Measurements from ENCODE around the gene IGSF21.

Gene IGSF21

DNA sequence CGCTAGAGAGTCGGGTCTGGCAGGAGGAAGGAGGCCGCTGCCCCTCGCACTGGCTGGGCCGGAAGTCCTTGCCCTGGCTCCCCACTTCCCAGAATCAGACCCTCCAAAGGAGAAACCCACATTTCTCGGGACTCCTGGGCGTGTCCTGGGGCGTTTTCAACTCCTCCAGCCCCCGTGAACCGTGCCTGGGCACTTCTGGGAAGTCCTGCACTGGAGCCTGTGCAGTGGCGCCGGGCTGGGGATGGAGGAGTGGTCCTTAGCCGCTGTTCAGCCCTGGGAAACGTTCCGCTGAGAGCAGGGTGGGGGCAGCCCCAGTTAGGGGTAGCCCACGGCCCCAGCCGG lies 3.0 kb downstream of the IGSF21 start:
- H3K4me3 ChIP-seq (replicated peaks; ENCODE audit: low read depth, low read length) = no peak overlapping the region
- TF ChIP-seq, protein P1, sequence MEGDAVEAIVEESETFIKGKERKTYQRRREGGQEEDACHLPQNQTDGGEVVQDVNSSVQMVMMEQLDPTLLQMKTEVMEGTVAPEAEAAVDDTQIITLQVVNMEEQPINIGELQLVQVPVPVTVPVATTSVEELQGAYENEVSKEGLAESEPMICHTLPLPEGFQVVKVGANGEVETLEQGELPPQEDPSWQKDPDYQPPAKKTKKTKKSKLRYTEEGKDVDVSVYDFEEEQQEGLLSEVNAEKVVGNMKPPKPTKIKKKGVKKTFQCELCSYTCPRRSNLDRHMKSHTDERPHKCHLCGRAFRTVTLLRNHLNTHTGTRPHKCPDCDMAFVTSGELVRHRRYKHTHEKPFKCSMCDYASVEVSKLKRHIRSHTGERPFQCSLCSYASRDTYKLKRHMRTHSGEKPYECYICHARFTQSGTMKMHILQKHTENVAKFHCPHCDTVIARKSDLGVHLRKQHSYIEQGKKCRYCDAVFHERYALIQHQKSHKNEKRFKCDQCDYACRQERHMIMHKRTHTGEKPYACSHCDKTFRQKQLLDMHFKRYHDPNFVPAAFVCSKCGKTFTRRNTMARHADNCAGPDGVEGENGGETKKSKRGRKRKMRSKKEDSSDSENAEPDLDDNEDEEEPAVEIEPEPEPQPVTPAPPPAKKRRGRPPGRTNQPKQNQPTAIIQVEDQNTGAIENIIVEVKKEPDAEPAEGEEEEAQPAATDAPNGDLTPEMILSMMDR (IDR thresholded peaks at IDR 0.05; ENCODE audit: low read depth, low read length, missing control alignments) = peak; percentile 2
- no peak for DNase-seq (ENCODE audit: extremely low read depth, low read depth)

DNA sequence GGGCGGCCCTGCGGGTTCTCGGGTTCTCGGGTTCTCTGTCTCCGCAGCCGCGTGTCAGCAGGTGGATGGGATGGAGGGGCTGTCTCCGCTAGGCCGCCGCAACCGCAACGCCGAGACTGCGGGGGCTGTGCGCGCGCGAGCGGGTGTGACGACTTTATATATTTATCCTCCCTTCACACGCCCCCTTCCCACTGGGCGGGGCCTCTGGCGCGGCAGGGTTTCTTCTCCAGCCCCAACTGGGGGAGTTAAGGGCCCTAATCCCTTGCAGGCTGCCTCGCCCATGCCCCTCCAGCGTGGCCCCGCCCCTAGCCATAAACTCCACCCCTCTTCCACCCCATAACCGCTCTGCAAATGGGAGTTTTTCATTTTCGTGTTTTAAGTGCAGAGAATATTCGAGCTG lies 3.4 kb downstream of the IGSF21 start:
- H3K4me3 ChIP-seq (replicated peaks; ENCODE audit: low read depth, low read length) = no peak overlapping the region
- TF ChIP-seq, protein P1 (IDR thresholded peaks at IDR 0.05; ENCODE audit: low read depth, low read length, missing control alignments) = no peak
- no peak for DNase-seq (ENCODE audit: extremely low read depth, low read depth)

DNA sequence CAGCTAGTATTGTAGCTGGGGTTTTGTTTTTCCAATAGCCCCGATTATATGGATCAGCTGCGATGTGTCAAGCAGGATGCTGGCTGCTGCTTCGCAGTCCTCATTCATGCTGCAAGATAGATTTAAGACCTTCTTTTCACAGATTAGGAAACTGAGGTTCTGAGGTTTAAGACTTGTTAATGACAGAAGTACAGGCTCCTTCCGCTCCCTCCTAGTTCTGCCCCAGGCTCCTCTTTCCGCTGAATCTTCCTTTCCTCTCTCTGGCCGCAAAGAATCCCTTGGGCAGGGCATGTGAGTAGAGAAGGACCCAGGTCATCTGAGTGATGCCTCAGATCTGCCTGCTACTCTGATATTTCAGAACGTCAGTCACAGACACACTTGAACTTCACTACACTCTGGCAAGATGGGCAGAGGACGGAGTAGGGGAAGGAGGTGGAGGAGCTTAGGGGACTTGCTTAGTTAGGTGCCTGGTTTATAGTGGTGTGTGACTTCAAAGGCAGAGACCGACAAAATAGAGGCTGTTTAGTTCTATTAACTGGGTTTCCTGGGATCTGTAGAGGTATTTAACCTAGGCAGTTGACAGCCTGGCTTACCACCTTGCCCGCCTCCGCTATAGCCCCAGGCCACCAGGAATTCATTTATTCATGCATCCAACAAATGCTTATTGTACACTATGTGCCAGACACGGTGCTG lies 4.2 kb downstream of the IGSF21 start:
- TF ChIP-seq, protein P1 (IDR thresholded peaks at IDR 0.05; ENCODE audit: low read depth, low read length, missing control alignments) = no peak
- no peak overlapping the region for H3K4me3 ChIP-seq (replicated peaks; ENCODE audit: low read depth, low read length)
- DNase-seq (ENCODE audit: extremely low read depth, low read depth) = no peak

DNA sequence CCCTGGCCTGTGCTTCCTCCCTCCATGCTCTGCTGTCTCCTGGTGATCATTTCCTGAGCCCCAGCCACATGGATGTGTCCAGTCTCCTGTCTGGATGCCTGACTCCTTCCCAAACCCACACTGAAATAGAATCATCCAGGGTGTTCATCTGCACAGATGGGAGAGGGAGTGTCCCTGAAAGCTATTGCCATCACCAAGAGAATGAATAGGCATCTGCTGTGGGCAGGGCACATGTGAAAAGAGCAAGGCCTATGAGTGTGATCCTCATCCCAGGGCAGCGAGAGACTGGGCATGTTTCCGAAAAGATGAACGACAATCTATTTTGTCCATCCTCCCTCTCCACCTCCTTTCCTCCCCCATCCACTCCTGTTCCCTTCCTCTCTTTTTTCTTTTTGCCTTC lies 5.0 kb downstream of the IGSF21 start:
- no peak for DNase-seq (ENCODE audit: extremely low read depth, low read depth)
- H3K4me3 ChIP-seq (replicated peaks; ENCODE audit: low read depth, low read length) = no peak overlapping the region

DNA sequence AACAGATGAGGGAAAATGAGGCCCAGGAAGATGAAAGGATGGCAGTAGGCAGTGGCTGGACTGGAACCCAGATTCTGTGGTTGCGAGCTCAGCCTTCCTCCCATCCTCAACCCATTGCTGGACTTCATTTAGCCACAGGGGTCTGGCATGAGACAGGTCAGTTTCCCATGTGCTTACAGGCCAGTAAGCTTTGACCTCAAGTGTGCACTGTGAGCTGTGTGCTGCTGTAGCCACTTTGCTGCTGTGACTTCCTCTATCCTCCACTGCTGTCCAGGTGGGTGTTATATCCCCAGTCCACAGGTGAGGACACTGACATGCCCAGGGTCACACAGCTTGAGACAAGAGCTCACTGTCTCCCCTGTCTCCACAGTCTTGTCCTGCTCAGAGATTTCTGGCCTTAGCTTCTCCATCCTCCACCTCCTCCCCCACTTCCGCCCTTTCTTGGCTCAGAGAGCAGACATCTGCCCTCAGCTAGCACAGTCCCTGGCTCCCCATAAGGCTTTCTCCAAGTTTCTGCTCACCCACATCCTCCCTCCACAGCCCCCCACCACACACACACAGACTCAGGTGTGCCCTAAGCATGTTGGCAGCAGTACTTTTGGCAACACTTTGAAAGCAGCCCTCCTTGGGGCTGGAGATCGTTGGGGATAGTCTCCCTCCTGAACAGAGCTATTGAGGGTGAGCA lies 7.3 kb downstream of the IGSF21 start:
- TF ChIP-seq, protein P1 (IDR thresholded peaks at IDR 0.05; ENCODE audit: low read depth, low read length, missing control alignments) = no peak
- DNase-seq (ENCODE audit: extremely low read depth, low read depth) = no peak
- H3K4me3 ChIP-seq (replicated peaks; ENCODE audit: low read depth, low read length) = no peak overlapping the region

More for the DNA sequence above, 5.0 kb downstream of the IGSF21 start:
- TF ChIP-seq, protein P1 (IDR thresholded peaks at IDR 0.05; ENCODE audit: low read depth, low read length, missing control alignments) = no peak

DNA sequence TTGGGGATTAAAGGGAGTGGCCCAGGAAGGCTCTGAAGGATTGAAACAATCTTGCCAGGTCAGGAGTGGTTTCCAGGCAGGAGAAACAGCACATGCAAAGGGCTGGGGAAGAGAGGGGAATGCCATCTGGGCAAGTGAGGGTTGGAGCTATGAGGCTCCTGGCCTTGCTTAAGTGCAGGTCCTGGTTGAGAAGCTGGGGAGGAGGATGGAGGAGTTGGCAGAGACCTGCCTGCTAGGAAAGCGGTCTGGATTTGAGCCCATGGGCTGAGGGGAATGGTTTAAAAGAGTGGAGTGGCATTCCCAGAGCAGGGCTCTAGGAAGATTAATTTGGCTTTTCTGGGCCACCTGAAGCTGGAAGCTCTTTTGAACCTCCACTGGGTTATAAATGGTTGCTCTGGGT lies 9.2 kb downstream of the IGSF21 start:
- TF ChIP-seq, protein P1 (IDR thresholded peaks at IDR 0.05; ENCODE audit: low read depth, low read length, missing control alignments) = no peak

More for the DNA sequence above, 9.2 kb downstream of the IGSF21 start:
- H3K4me3 ChIP-seq (replicated peaks; ENCODE audit: low read depth, low read length) = no peak overlapping the region
- DNase-seq (ENCODE audit: extremely low read depth, low read depth) = no peak

All from HFF-Myc (cell line).